Left forelimb (tissue), 1 donor: ENCODE data around the gene LILRA5.
A peak's percentile ranks its signal among the peaks of the same experiment; 100 is the strongest.
"Not testable (repeated sequence)": the region's sequence is repeated elsewhere in the genome, so short reads cannot be mapped to it uniquely, and the experiment has no call there.

ENCODE experiments used
- DNase-seq: peaks from one replicate; pipeline ENCODE4 v3.0.0-alpha.2; 2018; ENCODE audit warnings: low spot score

The LILRA5 gene

GRCh38 chr19:54273821-54274220 lies 39.1 kb downstream of the LILRA5 start:
- DNase-seq, result no peak

DNA sequence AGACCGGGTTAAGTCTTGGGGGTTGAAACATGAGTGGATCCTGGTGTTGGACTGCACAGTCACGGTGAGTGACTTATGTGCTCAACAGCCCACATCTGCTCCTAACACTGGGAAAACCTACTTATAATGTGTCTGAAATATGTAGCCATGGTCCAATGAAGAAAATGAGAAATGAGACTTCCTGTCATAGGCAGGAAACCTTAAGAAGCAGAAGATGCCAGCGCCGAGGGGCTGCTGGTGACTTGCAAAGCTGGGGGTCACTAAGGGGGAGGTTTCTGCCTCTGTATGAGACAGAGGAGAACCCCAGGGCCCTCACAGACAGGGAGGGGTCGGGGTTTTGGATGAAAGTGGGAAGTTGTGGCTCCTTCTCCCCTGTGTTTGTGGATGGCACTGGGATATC lies 40.8 kb downstream of the LILRA5 start:
- DNase-seq, result peak; percentile 47

- not testable (repeated sequence) for DNase-seq
These were observed 41.4 kb downstream of the LILRA5 start for GRCh38 chr19:54271587-54271986.

DNA sequence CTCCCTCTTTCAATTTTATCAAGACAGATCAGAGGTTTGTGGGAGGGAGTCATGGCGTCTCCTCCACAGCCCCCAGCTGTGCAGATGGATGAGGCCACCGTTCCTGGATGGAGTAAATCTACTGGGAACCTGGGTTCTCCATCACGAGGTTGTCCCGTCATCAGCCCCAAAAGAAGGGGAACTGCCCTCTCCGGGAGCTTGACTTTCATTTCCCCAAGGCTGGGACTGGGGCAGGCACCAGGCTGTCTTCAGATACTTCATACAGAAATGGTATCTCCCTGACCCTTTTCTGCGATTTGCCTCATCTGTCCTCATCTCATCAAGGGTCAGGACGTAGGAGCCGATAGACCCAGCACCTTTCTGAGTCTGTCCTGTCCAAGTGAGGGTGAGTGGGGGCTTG lies 41.9 kb downstream of the LILRA5 start:
- DNase-seq, result peak; percentile 44

DNA sequence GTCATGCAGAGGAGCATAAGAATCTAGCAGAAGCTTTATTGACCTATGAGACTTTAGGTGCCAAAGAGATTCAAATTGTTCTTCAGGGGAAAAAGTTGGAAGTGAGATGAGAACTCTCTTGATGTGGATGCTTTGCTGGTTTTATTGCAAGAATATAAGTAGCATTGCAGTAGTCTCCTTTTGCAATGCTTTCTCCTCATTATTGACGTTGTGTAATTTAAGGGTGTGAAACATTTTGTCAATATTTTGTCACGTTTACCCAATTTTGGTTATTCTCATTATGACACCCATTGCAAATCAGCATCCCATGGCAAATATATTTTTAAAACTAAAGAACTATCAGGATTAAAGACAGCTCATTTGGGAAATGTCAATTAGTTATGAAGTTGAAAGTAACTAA lies 44.0 kb downstream of the LILRA5 start:
- DNase-seq, result no peak

- peak; percentile 68 for DNase-seq
These were observed 46.8 kb downstream of the LILRA5 start for GRCh38 chr19:54266133-54266532.

GRCh38 chr19:54262470-54262869 lies 50.5 kb downstream of the LILRA5 start:
- no peak for DNase-seq

GRCh38 chr19:54262066-54262465 lies 50.9 kb downstream of the LILRA5 start:
- peak; percentile 25 for DNase-seq

DNA sequence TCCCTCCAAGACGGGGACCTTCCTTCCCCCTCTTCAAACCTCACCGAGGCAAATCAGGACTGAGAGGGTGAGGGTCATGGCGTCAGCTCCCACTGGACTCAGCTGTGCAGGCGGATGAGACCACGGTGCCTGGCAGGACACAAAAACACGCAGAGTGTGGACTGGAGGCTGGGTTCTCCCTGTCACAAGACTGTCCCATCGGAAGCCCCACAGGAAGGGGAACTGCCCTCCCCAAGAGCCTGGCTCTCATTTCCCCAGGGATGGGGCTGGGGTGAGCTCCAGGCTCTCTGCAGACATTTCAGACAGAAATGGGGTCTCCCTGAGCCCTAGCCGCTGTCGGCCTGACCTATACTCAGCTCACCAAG lies 55.9 kb downstream of the LILRA5 start, which contains the start of gene LILRB5:
TSS of gene LILRB5 (minus strand) at position 158 of the 365 bp plus-strand sequence. CDS start at position 78, 80 bp downstream.
- DNase-seq, result peak; percentile 56
